Upper lobe of left lung (tissue), 4 donors: ENCODE results near the gene COX6A2.

Experiments
- EP300 ChIP-seq, 4 donors: sonication (generic); formaldehyde crosslinking; IDR thresholded peaks; one replicate each; pipeline ENCODE4 v1.5.1; 2017; ENCODE audit warnings: antibody characterized with exemption in 4 of 4, control low read depth in 2 of 4
- POLR2A ChIP-seq, 4 donors: fragments of 450-650 bp; IDR thresholded peaks; one replicate each; pipeline ENCODE4 v1.5.1; 2016 to 2017; ENCODE audit warnings: antibody characterized with exemption in 4 of 4, mild to moderate bottlenecking in 2 of 4
- POLR2AphosphoS5 ChIP-seq, 2 donors: sonication (generic); formaldehyde crosslinking; IDR thresholded peaks; one replicate each; pipeline ENCODE4 v1.5.1; 2017; ENCODE audit warnings: antibody characterized with exemption in 2 of 2
- TF ChIP-seq, protein P1 (sequence below), 6 experiments: fragments of 450-650 bp in 4 of 6; fragments of 200-600 bp in 2 of 6; sonication (generic) in 2 of 6; IDR thresholded peaks; one replicate each; pipeline ENCODE4 v1.5.1; 2016 to 2019; ENCODE audit warnings: antibody characterized with exemption in 6 of 6

DNA sequence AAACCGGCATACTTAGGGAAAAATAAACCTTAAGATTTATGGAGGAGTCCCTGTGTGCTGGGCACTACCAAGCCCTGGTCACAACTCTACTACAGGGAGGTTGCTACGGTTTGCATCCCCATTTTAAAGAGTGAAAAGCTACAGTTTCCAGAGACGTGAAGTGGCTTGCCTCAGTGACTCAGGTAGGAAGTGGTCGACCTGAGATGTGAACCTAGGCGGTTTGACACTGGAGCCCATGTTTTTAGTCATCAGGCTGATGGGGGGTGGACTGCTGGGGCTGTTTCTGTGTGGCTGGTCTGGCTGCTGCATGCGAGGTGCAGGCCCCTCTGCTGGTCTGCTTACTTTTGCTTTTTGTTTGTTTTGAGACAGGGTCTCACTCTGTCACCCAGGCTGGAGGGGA is 6.6 kb downstream of the COX6A2 start:
- no peak for TF ChIP-seq POLR2A (IDR thresholded peaks at IDR 0.05)
- TF ChIP-seq, protein P1, sequence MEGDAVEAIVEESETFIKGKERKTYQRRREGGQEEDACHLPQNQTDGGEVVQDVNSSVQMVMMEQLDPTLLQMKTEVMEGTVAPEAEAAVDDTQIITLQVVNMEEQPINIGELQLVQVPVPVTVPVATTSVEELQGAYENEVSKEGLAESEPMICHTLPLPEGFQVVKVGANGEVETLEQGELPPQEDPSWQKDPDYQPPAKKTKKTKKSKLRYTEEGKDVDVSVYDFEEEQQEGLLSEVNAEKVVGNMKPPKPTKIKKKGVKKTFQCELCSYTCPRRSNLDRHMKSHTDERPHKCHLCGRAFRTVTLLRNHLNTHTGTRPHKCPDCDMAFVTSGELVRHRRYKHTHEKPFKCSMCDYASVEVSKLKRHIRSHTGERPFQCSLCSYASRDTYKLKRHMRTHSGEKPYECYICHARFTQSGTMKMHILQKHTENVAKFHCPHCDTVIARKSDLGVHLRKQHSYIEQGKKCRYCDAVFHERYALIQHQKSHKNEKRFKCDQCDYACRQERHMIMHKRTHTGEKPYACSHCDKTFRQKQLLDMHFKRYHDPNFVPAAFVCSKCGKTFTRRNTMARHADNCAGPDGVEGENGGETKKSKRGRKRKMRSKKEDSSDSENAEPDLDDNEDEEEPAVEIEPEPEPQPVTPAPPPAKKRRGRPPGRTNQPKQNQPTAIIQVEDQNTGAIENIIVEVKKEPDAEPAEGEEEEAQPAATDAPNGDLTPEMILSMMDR (IDR thresholded peaks at IDR 0.05), result no peak
- TF ChIP-seq EP300 (IDR thresholded peaks at IDR 0.05), result no peak
- TF ChIP-seq POLR2AphosphoS5 (IDR thresholded peaks at IDR 0.05), result no peak
